Ectodermal cell (in vitro differentiated cells): Measurements from ENCODE around the gene EAF1.
"Not testable (repeated sequence)": the region's sequence is repeated elsewhere in the genome, so short reads cannot be mapped to it uniquely, and the experiment has no call there.

Experiments
- H3K27ac ChIP-seq: 2 replicates; pipeline ENCODE4 v1.7.0; 2013; ENCODE audit warnings: mild to moderate bottlenecking, low read depth, low read length; ENCODE audit not compliant: insufficient read depth, poor library complexity, severe bottlenecking
- H3K27me3 ChIP-seq: 2 replicates; pipeline ENCODE4 v1.7.0; 2013; ENCODE audit warnings: mild to moderate bottlenecking, low read length; ENCODE audit not compliant: insufficient read depth, control insufficient read depth, poor library complexity, severe bottlenecking
- H3K36me3 ChIP-seq: one replicate; pipeline ENCODE4 v1.7.0; 2013; ENCODE audit warnings: low read length; ENCODE audit not compliant: control insufficient read depth, insufficient read depth
- H3K4me1 ChIP-seq: one replicate; pipeline ENCODE4 v1.7.0; 2013; ENCODE audit warnings: low read length; ENCODE audit not compliant: control insufficient read depth, insufficient read depth
- H3K4me3 ChIP-seq: 2 replicates; pipeline ENCODE4 v1.7.0; 2013; ENCODE audit warnings: low read depth, low read length, control low read depth; ENCODE audit not compliant: insufficient read depth
- H3K9me3 ChIP-seq: 2 replicates; pipeline ENCODE4 v1.7.0; 2013; ENCODE audit warnings: mild to moderate bottlenecking, low read length, moderate library complexity; ENCODE audit not compliant: control insufficient read depth
- WGBS, 2 experiments: methylation state at CpG; one replicate each; pipeline ENCODE4 v1.1.7; 2013; ENCODE audit warnings: missing lambda C conversion rate in 2 of 2; 5-methylcytosine and 5-hydroxymethylcytosine counted together

EAF1 gene

DNA sequence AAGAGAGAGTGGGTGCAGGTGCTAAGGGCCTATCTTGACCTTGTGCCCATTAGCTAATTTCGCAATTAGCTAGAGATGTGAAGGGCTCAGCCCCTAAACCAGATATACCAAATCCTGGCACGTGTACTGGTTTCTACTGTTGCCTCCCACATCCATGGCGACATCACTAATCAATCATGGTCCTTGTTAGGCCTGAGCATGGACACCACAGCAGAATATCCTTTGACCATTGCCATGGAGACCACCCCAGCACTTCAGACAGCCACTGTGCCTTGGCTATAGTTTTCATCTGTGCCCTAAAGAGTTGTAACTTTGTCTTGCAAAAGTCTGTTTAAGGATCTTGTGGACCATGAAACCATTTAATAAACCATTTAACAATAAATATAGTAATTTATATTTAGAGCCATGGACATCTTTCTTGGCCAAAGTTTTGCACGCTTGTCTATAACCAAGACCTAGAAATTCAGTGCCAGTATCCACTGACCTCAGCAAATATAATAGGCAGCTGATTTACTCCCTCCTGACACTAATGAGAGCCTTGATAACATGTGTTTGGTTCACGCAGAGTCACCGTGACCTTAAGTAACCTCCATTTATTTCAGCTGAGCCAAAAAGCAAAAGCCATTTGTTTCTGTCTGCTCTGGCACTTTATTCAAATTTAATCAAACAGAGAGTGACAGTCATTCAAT lies 50.7 kb downstream of the EAF1 start:
- Histone ChIP-seq H3K27me3 (no peaks in the 10 kb centered on the region), H3K27ac (no peak overlapping the region), H3K9me3 (no peaks in the 10 kb centered on the region), H3K36me3 (no peaks in the 10 kb centered on the region), H3K4me3 (no peak overlapping the region), H3K4me1 (no peaks in the 10 kb centered on the region)
- WGBS, 2 experiments: 88 to 91% methylated on average over 5 of the region's 6 CpGs

DNA sequence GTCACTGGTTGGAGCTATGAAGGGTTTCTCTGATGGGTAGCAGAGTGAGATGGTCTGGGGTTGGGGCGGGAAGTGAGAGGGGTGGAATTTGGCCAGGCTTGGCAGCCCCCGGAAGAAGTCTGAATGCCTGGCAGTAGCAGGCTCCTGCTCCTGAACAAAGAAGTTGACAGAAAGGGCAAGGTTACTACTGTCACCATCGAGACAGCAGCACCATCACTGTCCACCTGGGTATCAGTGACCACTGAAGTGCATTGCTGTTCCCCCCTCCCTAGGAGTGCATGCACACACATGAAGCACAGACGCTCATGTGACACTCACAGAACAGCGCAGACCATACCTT lies 51.2 kb downstream of the EAF1 start:
- Histone ChIP-seq H3K27ac (no peak overlapping the region), H3K4me3 (no peak overlapping the region), H3K36me3 (no peaks in the 10 kb centered on the region), H3K4me1 (no peaks in the 10 kb centered on the region), H3K9me3 (no peaks in the 10 kb centered on the region), H3K27me3 (no peaks in the 10 kb centered on the region)
- WGBS, 2 experiments: 93 to 96% methylated on average over 5 of the region's 5 CpGs

DNA sequence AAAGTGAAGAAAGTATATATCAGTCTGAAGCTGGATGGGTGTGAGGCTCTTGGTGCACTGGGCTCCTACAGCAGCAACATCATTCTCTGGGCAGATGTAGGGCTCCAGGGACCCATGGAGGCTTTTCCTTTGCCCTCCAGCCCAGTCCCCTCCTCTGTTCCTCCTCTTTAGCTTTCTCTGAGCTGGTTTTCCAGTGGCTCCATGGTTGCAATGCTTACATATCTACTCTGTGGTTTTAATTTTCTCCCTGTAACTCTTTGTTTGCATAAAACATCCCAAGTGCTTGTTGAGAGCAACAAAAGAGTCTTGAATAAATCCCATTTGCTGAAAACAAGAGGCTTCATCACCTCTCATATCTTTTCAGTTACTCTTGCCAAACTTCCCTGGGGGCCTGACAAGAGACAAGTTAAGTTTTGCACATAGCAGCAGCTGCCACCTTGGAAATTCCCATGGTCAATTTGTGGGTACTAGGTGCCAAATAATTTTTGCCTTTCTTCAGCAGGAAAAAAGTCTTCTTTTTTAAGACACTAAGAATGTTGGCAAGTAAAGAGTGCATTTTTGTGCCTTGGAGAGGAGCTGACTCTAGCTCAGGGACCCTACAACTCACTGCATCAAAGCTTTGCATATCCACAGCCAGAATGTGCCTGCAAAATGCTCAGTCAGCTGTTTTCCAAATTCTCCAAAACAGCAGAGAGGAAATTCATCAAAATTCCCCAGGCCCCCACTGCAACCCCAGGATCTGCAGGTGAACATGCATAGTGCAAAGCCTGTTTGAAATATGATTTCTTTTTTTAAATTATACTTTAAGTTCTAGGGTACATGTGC lies 52.2 kb downstream of the EAF1 start:
- H3K9me3 ChIP-seq: no peaks in the 10 kb centered on the region
- H3K27ac ChIP-seq: no peak overlapping the region
- no peaks in the 10 kb centered on the region for H3K27me3 ChIP-seq
- H3K36me3 ChIP-seq: no peaks in the 10 kb centered on the region
- H3K4me3 ChIP-seq: no peak overlapping the region
- no peaks in the 10 kb centered on the region for H3K4me1 ChIP-seq

DNA sequence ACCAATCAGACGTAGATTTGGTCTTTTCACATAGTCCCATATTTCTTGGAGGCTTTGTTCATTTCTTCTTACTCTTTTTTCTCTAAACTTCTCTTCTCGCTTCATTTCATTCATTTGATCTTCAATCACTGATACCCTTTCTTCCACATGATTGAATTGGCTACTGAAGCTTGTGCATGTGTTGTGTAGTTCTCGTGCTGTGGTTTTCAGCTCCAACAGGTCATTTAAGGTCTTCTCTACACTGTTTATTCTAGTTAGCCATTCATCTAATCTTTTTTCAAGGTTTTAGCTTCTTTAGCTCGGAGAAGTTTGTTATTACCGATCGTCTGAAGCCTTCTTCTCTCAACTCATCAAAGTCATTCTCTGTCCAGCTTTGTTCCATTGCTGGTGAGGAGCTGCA lies 57.2 kb downstream of the EAF1 start:
- not testable (repeated sequence) for H3K4me3 ChIP-seq, H3K36me3 ChIP-seq, H3K27me3 ChIP-seq, H3K9me3 ChIP-seq, H3K27ac ChIP-seq, H3K4me1 ChIP-seq
- WGBS, 2 experiments: 90 to 91% methylated on average over 6 of the region's 6 CpGs

DNA sequence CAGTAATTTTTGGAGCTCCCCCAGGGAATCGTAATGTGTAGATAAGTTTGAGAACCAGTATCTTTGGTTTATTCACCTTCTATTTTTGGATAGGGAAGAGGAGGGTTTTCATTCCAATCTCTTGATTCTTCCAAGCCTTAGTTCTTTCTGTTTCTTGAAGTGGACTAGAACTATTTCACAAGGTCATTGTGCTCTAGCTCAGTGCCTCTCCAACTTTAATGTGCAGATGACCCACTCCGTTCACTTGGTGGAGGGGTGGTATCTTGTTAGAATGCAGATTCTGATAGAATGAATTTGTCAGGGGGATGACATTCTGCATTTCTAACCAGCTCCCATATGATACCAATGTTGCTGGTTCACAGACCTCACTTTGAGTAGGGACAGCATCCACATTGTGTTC lies 58.6 kb downstream of the EAF1 start:
- H3K27me3 ChIP-seq: no peaks in the 10 kb centered on the region
- 97 to 98% methylated on average over 2 of the region's 2 CpGs for WGBS, 2 experiments
- H3K4me3 ChIP-seq: no peak overlapping the region
- no peak overlapping the region for H3K27ac ChIP-seq
- H3K4me1 ChIP-seq: no peaks in the 10 kb centered on the region
- no peaks in the 10 kb centered on the region for H3K9me3 ChIP-seq
- no peaks in the 10 kb centered on the region for H3K36me3 ChIP-seq

DNA sequence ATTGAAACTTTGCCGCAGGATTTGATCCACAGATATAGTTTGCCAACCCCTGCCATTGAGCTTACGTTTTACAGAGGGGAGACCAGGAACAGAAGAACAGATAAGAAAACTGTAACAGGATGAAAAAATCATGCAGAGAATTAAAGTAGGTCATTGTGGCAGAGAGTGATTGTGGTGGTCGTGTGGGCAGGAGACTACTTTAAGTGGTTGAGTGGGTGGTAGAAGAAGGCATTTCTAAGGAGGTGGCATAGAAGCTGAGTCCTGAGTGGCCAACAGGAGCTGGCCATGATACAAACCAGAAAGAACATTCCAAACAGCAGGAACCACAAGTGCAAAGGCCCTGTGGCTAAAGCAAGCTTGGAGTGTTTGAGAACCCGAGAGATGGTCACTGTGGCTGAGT lies 59.6 kb downstream of the EAF1 start:
- Histone ChIP-seq H3K27ac (no peak overlapping the region), H3K4me3 (no peak overlapping the region), H3K9me3 (no peaks in the 10 kb centered on the region), H3K36me3 (no peaks in the 10 kb centered on the region), H3K4me1 (no peaks in the 10 kb centered on the region), H3K27me3 (no peaks in the 10 kb centered on the region)
- 94 to 95% methylated on average over 4 of the region's 4 CpGs for WGBS, 2 experiments

DNA sequence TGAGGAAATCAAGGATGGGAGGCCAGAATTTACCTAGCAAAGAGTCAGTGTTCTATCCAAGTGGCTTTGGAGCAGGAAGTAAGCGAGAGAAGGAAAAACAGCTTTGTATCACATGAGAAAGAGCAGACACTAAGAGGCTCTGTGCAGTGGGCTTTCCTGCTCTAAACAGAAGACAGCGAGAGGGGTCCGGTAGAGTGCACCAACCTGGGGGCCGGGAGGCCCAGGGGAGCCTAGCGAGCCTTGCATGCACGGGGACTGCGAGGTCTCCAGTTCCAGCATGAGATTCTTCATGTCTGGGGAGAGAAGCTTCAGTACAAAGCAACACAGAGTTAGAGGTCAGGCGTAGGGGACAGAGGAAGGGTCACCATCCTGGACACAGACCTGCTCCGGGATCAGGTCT lies 60.6 kb downstream of the EAF1 start:
- Histone ChIP-seq H3K4me1 (no peaks in the 10 kb centered on the region), H3K27me3 (no peaks in the 10 kb centered on the region), H3K27ac (no peak overlapping the region), H3K9me3 (no peaks in the 10 kb centered on the region), H3K36me3 (no peaks in the 10 kb centered on the region), H3K4me3 (no peak overlapping the region)
- 94 to 96% methylated on average over 9 of the region's 9 CpGs for WGBS, 2 experiments

DNA sequence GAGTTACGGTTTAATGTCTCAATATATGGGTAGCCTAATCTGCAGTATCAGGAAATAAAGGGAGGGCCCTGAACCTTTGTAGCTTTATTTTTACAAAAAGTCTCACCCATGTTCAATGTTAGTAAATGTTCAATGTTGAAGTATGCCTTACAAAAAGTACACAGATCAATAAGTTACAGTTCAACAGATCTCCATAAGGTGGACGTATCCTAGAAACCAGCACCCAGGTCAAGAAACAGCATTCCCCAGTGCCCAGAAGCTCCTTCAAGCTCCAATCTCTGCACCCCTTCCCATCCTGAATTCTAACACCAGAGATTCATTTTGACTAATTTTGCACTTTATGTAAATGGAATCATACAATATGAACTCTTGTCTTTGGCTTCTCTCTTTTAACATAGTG lies 62.8 kb downstream of the EAF1 start:
- Histone ChIP-seq H3K27ac (no peak overlapping the region), H3K36me3 (no peaks in the 10 kb centered on the region), H3K4me3 (no peak overlapping the region), H3K27me3 (no peaks in the 10 kb centered on the region), H3K4me1 (no peaks in the 10 kb centered on the region), H3K9me3 (no peaks in the 10 kb centered on the region)
- 95 to 96% methylated on average over 2 of the region's 2 CpGs for WGBS, 2 experiments

DNA sequence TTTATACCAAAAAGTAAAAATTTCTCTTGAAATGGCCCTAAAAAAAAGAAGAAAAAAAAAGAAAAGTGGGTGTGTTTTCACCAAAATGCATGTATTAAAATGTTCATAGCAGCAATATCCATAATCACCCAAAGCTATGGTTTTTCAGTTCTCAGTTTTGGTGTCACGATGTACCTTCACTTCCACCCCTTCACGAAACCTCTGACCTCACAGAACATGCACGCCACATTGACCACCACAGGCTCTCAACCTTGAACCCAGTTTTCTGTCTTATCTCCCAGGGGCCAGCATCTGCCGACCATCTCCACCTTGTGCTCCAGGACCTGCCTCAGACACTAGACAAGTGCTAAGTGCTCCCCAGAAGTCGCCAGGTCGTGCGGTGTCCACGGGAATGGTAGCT lies 63.7 kb downstream of the EAF1 start:
- H3K27me3 ChIP-seq: no peaks in the 10 kb centered on the region
- H3K36me3 ChIP-seq: no peaks in the 10 kb centered on the region
- H3K4me3 ChIP-seq: no peak overlapping the region
- WGBS, 2 experiments: 96% methylated on average over 8 of the region's 8 CpGs
- H3K4me1 ChIP-seq: peaks cover 1% of the 10 kb centered on the region
- no peak overlapping the region for H3K27ac ChIP-seq
- H3K9me3 ChIP-seq: no peaks in the 10 kb centered on the region
